Measurements from ENCODE around the gene NRP1.

NRP1 gene

DNA sequence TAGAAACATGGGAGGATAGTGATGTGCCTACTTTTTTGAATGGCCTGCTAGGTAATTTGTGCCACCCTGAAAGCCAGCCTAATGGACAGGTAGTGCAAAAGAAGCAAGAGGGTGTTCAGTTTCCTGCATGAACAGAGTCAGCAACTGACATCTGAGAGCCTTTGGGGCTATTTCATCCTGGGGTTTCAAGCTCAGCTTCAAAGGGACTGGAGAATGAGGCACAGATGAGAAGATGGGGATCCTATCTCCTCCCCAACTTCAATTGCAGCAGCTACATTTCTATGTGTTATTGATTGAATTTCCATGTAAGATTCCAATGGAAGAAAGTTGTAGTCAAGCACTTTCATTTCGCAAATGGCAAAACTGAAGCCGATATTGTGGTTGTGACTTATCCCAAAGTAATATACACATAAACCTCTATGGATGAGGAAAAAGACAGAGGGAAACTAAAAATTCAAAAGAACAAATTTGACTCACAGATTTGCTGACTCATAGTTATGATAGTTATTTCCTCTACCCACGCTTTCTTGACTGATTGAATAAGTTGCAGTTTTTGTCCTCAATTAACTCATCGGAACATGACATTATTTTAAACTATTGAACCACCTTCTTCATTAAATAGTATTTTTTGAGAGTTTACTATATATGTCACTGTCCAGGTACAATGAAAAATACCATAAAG, 42.6 kb upstream of the NRP1 start:
- ChIA-PET CTCF (interaction anchor here (1.0 kb wide), 1 partner anchor 9 kb away, joined by 3 read pairs; no protein-coding TSS in a partner anchor), POLR2A (no interaction called here)
- TF ChIP-seq, protein P1, sequence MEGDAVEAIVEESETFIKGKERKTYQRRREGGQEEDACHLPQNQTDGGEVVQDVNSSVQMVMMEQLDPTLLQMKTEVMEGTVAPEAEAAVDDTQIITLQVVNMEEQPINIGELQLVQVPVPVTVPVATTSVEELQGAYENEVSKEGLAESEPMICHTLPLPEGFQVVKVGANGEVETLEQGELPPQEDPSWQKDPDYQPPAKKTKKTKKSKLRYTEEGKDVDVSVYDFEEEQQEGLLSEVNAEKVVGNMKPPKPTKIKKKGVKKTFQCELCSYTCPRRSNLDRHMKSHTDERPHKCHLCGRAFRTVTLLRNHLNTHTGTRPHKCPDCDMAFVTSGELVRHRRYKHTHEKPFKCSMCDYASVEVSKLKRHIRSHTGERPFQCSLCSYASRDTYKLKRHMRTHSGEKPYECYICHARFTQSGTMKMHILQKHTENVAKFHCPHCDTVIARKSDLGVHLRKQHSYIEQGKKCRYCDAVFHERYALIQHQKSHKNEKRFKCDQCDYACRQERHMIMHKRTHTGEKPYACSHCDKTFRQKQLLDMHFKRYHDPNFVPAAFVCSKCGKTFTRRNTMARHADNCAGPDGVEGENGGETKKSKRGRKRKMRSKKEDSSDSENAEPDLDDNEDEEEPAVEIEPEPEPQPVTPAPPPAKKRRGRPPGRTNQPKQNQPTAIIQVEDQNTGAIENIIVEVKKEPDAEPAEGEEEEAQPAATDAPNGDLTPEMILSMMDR (IDR thresholded peaks at IDR 0.05; ENCODE audit: control extremely low read depth, extremely low read depth, low read depth, missing control alignments): no peak
- no peak for DNase-seq (ENCODE audit: extremely low spot score)

- CTCF ChIA-PET: interaction anchor here (0.8 to 1.0 kb wide), 2 partner anchors 9 to 10 kb away, joined by 3 read pairs; no protein-coding TSS in a partner anchor
Observed at GRCh38 chr10:33376476-33376875, 42.0 kb upstream of the NRP1 start.

DNA sequence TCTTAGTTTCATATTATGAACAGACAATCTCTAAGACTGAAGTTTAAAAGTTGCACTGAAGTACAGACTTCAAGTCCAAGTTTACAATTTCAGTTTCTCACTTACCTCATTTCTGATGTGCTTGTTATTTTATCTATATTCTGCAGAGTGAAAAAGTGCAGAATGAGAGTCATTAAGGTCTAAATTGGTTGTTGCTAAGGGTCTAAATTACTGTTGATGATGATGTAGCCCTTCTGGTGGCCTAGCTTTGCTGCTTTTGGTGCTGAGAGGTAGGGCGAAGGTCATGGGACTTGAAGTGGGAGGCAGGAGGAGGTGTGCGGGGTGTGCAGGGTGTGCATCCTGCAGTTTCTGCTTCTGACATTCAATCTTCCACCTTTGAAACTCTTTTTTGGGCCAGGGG, 38.8 kb upstream of the NRP1 start:
- CTCF ChIA-PET: no interaction called here
- POLR2A ChIA-PET: no interaction called here
- DNase-seq (ENCODE audit: extremely low spot score): no peak
- TF ChIP-seq, protein P1 (IDR thresholded peaks at IDR 0.05; ENCODE audit: control extremely low read depth, extremely low read depth, low read depth, missing control alignments): no peak

More at GRCh38 chr10:33376476-33376875, 42.0 kb upstream of the NRP1 start:
- no peak for DNase-seq (ENCODE audit: extremely low spot score)
- POLR2A ChIA-PET: no interaction called here
- TF ChIP-seq, protein P1 (IDR thresholded peaks at IDR 0.05; ENCODE audit: control extremely low read depth, extremely low read depth, low read depth, missing control alignments): no peak

GRCh38 chr10:33371234-33371633, 36.8 kb upstream of the NRP1 start:
- TF ChIP-seq, protein P1 (IDR thresholded peaks at IDR 0.05; ENCODE audit: control extremely low read depth, extremely low read depth, low read depth, missing control alignments): no peak
- POLR2A ChIA-PET: no interaction called here
- no peak for DNase-seq (ENCODE audit: extremely low spot score)
- CTCF ChIA-PET: interaction anchor here (1.6 kb wide), 1 partner anchor 12 kb away, joined by 5 read pairs; no protein-coding TSS in a partner anchor

- CTCF ChIA-PET: interaction anchor here (0.9 to 1.6 kb wide), 2 partner anchors 11 kb away, joined by 3 to 5 read pairs; no protein-coding TSS in a partner anchor
- POLR2A ChIA-PET: no interaction called here
- TF ChIP-seq, protein P1 (IDR thresholded peaks at IDR 0.05; ENCODE audit: control extremely low read depth, extremely low read depth, low read depth, missing control alignments): no peak
- DNase-seq (ENCODE audit: extremely low spot score): no peak
Observed at GRCh38 chr10:33370434-33370930, 36.0 kb upstream of the NRP1 start.

DNA sequence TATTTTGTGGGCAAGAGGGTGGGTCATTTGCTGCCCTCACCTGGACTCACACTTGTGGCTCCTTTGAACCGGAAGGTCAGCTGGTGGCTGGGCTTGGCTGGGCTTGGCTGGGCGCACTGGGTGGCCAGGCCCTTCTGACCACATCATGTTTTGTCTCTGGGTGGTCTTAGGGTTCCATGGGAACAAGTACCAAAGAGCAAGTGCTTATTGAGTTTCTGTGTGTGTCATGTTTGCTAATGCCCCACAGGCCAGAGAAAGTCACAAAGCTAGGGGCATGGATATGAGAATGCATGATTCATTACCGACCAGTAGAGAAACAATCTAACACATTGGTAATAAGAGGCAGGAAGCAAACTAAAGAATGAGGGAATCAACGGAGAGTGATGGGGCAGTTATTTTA, 33.6 kb upstream of the NRP1 start:
- POLR2A ChIA-PET: no interaction called here

More for the DNA sequence above, 33.6 kb upstream of the NRP1 start:
- TF ChIP-seq, protein P1 (IDR thresholded peaks at IDR 0.05; ENCODE audit: control extremely low read depth, extremely low read depth, low read depth, missing control alignments): no peak
- DNase-seq (ENCODE audit: extremely low spot score): no peak
- CTCF ChIA-PET: interaction anchor here (1.3 kb wide), 1 partner anchor 9 kb away, joined by 3 read pairs; no protein-coding TSS in a partner anchor

All from GM10248 (cell line).